Measurements from ENCODE around the gene SEC16A.

SEC16A gene

GRCh38 chr9:136486823-136487620, 4.2 kb upstream of the SEC16A start:
- in situ Hi-C loops (cut with MboI; ENCODE audit: low sequenced_read_pairs) = no loop called here

GRCh38 chr9:136486131-136486530, 3.3 kb upstream of the SEC16A start:
- in situ Hi-C loops (cut with MboI; ENCODE audit: low sequenced_read_pairs) = no loop called here

- in situ Hi-C loops (cut with MboI; ENCODE audit: low sequenced_read_pairs) = no loop called here
These were observed 2.5 kb upstream of the SEC16A start for GRCh38 chr9:136485049-136486045.

GRCh38 chr9:136484153-136485048, 1.6 kb upstream of the SEC16A start:
- in situ Hi-C loops (cut with MboI; ENCODE audit: low sequenced_read_pairs) = no loop called here

- in situ Hi-C loops (cut with MboI; ENCODE audit: low sequenced_read_pairs) = no loop called here
These were observed 831 bp upstream of the SEC16A start for GRCh38 chr9:136483589-136484152.

GRCh38 chr9:136482046-136482792, 621 bp downstream of the SEC16A start:
- in situ Hi-C loops (cut with MboI; ENCODE audit: low sequenced_read_pairs) = no loop called here

GRCh38 chr9:136481558-136481957, 1.3 kb downstream of the SEC16A start:
- in situ Hi-C loops (cut with MboI; ENCODE audit: low sequenced_read_pairs) = no loop called here

- in situ Hi-C loops (cut with MboI; ENCODE audit: low sequenced_read_pairs) = no loop called here
These were observed 6.3 kb downstream of the SEC16A start for GRCh38 chr9:136476369-136477150.

GRCh38 chr9:136474974-136475865, 7.6 kb downstream of the SEC16A start:
- in situ Hi-C loops (cut with MboI; ENCODE audit: low sequenced_read_pairs) = no loop called here

- in situ Hi-C loops (cut with MboI; ENCODE audit: low sequenced_read_pairs) = no loop called here
These were observed 8.7 kb downstream of the SEC16A start for GRCh38 chr9:136474021-136474640.

GRCh38 chr9:136473354-136473721, 9.5 kb downstream of the SEC16A start:
- in situ Hi-C loops (cut with MboI; ENCODE audit: low sequenced_read_pairs) = no loop called here

- in situ Hi-C loops (cut with MboI; ENCODE audit: low sequenced_read_pairs) = no loop called here
These were observed 10.0 kb downstream of the SEC16A start for GRCh38 chr9:136472640-136473353.

- in situ Hi-C loops (cut with MboI; ENCODE audit: low sequenced_read_pairs) = no loop called here
These were observed 10.9 kb downstream of the SEC16A start for GRCh38 chr9:136471802-136472487.

GRCh38 chr9:136470792-136471469, 11.9 kb downstream of the SEC16A start:
- in situ Hi-C loops (cut with MboI; ENCODE audit: low sequenced_read_pairs) = no loop called here

GRCh38 chr9:136470356-136470755, 12.5 kb downstream of the SEC16A start:
- in situ Hi-C loops (cut with MboI; ENCODE audit: low sequenced_read_pairs) = no loop called here

- in situ Hi-C loops (cut with MboI; ENCODE audit: low sequenced_read_pairs) = no loop called here
These were observed 15.1 kb downstream of the SEC16A start for GRCh38 chr9:136467766-136468165.
